8988T (cell line): ENCODE data around the gene ARNT2.

ENCODE experiments used
- DNase-seq: peaks from one replicate; pipeline ENCODE4 v3.0.0; 2011

ARNT2 gene

GRCh38 chr15:80445300-80446041 is 41.3 kb downstream of the ARNT2 start:
- no peak for DNase-seq

GRCh38 chr15:80447077-80447476 is 42.9 kb downstream of the ARNT2 start:
- no peak for DNase-seq

- DNase-seq = no peak
Observed at GRCh38 chr15:80449825-80450224, 45.6 kb downstream of the ARNT2 start.

DNA sequence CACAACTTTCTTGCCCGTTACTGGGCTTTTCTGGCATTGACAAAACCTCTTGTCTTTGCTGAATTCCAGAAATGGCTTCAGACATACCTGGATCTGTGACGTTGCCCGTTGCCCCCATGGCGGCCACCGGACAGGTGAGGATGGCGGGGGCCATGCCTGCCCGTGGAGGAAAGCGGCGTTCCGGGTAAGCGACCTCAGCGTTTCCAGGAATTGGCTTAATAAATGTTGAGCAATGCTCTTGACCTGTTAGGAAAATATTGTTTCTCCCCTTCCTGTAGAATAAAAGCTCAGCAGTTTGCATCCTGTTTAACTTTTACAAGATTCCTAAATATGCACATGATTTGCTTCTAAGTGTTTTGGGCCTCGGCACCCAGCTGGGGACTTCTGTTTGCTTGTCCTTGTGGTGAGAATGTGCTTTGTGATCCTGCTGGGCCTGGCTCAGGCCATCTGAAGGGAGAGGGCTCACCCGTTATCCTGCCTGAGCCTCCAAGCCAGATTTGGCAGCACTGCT is 46.7 kb downstream of the ARNT2 start:
- DNase-seq = no peak

GRCh38 chr15:80452166-80452565 is 48.0 kb downstream of the ARNT2 start:
- no peak for DNase-seq

GRCh38 chr15:80455051-80455648 is 51.0 kb downstream of the ARNT2 start:
- DNase-seq = no peak

GRCh38 chr15:80455668-80456442 is 51.7 kb downstream of the ARNT2 start:
- DNase-seq = peak; percentile 30

DNA sequence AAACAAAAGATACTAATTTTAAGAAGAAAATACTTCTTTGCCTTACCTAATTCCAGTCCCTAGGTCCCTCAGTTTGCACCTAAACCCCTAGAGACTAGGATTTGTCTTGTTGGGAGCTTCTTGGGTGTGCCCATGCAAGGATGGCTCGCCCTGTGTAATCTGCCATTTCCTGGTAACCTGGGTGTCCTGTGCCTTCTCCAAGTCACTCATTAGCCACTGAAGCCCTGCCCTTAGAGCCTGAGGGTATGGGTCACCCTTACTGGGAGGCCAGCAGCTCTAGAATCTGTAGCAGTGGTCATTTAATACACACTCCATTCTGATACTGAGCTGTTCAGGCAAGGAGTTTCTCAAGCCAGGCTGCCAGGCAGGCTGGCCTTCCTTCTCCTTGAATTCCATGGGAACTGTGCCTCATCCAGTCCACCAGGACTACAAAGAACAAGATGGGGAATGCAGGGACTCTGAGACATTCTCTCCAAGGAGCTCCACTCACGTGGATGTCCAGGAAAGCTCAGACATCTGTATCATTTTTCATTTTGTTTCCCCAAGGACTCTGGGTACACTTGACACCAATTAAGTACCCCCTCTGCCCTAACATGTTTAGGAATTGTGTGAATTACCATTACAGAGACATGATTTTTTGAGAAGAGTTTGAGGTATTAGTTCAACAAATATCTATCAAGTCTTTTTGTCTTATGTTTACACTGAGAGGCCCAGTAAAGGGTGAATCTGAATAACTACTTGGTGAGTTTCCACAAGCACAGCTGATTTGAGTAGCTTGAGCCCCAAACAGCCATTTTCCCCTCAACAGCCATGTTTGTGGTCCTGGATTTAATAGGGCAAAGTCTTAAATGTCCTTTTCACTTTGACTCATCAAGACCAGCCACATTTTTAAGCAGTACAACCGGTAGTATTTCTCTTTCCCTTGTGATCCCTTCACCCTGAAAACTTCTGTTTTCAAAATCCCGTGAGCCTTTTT is 52.6 kb downstream of the ARNT2 start:
- no peak for DNase-seq

DNA sequence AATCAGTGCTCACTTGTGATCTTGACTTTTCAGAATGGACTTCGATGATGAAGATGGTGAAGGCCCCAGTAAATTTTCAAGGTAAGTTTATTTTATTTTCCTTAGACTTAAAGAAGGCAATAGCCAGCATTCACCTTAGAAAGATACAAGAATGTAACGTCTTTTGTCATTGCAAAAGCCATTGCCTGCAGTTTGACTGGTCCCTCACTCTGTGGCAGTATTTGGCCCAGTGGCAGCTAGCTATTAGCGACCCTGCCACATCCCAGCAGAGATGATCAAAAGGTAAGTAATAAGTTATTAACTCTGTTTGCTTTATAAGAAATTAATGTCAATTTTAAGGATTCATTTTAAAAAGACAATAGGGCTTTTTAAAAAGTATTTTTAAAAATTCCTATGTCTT is 53.7 kb downstream of the ARNT2 start:
- DNase-seq = no peak

DNA sequence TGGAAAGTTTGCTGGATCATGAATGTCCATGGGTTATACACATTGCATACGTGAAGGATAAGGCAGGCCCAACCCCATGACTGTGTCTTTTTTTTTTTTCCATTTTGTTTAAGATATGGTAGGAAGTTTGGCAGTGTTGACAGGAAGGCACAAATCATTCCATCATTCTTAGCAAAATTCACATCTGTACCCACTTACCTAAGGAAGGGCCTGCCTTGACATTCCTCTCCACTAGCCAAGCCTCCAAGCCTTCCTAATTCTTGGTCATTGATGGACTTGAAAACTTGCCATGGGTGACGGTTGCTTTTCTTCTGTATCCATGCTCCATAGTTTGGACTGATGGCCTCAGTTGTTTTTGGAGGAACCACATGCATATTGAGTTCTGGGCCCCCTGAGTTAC is 54.4 kb downstream of the ARNT2 start:
- no peak for DNase-seq

DNA sequence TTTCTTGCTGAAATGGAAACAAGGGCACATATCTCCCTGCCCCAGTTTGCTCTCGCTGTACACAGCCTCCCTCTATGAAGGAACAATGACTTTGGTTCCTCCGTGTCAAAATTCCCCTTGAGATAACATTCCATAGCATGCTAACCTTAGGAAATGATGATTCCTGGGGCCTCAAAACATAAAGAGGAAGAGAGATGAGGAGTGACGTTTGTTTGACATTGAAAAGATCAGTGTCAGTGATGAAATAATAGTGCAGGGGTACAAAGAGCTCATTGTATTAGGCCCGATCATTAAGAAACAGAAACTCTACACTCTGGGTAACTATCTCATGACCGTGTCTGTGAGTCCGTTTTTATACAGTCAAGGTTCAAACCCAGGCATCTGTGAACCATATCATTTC is 55.2 kb downstream of the ARNT2 start:
- DNase-seq = no peak

DNA sequence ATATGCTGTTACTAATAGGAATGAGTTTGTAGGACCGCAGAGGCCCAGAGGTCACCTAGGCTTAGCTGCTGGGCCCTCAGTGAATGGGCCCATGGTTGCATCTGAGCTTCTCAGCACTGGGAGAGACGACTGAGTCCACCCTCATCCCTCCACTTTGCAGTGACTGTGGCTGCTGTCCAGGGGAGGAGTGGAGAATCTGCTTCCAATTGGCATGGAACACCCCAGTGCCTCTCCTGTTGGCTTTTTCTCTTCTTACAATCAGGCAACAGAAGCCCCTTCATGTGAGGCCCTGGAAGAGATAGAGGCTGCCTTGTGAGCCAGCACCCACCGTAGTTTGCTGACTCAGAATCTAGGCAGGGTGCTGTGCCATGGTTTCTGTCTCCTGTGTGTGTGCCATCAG is 55.6 kb downstream of the ARNT2 start:
- no peak for DNase-seq

GRCh38 chr15:80461356-80462095 is 57.3 kb downstream of the ARNT2 start:
- DNase-seq = no peak

- no peak for DNase-seq
Observed at GRCh38 chr15:80462111-80462510, 57.9 kb downstream of the ARNT2 start.

DNA sequence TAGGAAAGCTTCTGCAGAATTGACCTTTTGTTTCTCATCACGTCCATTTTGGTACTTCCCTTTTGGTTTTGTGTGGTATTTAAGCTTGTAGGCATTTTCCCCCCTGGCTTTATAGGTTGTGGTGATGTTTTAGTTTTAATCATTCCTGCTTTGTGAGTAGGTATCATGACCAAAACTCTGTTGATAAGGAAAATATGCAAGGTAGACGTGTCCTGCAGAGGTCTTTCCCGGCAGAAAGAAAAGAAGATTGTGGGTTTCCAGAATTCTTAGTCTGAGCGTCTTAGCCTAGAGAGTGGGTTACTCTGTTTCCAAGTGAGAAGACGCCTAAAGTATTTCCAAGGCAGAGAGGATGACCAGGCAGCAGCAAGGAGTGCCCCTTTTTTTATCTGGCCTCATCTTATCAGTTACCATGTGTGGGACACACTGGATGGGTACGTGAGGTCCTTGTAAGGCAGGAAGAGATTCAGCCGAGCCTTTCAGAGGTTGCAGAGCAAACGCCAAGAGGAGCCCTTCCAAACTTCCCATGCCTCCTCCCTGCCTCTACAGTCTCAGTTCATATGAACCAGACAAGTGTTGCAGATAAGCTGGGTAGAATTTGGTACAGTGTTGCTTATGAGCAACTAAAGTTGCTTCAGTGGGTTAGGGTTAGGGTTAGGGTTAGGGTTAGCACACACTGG is 58.8 kb downstream of the ARNT2 start:
- no peak for DNase-seq

DNA sequence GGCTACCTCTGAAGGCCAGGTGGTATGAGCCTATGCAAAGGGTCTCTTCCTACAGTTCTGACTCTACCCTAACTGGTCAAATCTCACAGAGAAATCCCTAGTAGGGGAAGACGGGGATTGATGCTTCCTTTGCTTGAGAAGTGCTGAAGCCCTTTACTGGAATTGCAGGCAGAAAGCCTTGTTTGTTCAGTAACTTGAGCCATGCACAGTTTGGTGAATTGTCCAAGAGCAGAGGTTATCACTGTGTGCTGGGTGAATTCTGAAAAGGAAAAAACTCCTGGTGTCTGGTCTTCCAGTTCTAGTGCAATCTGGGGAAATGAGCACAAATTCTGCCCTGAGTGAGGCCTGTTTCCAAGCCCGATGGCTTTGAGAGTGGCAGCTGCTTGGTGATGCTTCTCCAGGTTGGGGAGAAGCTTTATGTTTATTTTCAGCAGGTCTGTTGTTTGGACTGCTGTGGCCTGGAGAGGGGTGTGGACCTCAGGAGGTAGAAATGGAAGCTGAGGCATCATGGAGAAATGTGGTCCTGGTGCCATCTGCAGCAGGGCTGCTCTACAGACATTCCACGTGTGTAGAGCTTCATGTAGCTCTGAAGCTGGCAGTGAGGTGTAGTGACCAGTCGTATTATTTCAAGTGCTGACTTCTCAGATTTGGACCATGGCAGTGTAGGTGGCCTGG is 60.9 kb downstream of the ARNT2 start:
- DNase-seq = no peak

DNA sequence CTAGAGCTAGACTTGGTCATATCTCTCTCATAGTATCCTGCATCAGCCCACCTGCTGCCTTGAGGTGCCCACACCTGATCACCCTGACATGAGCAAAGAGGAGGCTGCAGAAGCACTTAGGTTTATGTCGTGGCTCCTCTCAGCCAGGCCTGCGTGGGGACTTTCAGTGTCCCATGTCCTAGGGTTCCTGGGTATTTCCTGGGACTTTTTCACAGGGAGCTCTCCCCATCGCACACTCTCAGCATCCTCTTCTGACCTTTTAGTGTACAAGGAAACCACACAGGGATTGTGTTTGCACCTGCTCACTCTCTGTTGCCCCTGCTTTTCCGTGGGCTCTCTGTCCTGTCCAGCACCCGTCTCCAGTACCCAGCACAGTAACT is 61.4 kb downstream of the ARNT2 start:
- no peak for DNase-seq

GRCh38 chr15:80466543-80466942 is 62.4 kb downstream of the ARNT2 start:
- no peak for DNase-seq

DNA sequence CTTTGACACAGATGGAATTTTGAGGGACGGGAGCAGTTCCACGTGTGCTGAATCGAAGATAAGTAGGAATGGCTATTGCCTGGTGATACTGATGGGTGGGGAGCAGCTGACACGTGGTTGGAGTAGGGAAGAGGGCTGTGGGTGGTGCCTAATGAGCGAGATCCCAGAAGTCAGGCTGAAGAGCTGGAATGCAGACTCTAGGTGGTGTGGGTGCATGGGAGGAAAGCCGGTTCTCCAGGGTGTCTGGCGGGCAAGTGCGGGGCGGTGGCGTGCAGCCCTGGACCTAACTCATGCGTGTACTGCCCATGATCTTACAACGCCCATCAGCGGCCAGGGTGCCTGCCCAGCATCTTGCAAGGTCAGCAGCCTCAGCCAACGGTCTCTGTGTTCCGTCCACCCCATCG is 63.1 kb downstream of the ARNT2 start:
- DNase-seq = no peak

GRCh38 chr15:80468796-80469195 is 64.6 kb downstream of the ARNT2 start:
- no peak for DNase-seq

DNA sequence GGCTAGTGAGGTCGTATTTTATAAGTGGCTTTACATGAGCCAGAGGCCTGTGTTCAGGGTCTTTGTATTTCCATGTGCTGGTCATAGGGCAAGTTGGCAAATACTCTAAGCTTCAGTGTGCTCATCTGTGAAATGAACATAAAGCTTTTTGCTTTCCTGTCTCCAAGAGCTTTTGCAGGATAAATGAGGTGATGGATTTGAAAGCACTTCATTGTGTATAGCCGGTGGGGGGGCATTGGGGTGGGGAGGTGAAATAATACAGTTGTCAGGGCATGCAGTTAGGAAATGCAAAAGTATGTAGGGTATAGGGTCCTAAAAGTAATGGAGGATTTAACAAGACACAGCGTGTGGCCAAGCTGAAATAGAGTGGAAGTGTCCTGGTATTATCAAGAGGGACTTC is 67.7 kb downstream of the ARNT2 start:
- DNase-seq = no peak
